C4-2B (cell line): Measurements from ENCODE around the gene DLK2.

Source experiments
- ZFX ChIP-seq: fragments of 450-650 bp; IDR thresholded peaks from 2 replicates; pipeline ENCODE4 v1.6.1; 2017
- TF ChIP-seq, protein P1 (sequence below): fragments of 450-650 bp; conservative IDR thresholded peaks from 2 replicates; pipeline ENCODE4 v1.5.1; 2017; ENCODE audit warnings: mild to moderate bottlenecking

DNA sequence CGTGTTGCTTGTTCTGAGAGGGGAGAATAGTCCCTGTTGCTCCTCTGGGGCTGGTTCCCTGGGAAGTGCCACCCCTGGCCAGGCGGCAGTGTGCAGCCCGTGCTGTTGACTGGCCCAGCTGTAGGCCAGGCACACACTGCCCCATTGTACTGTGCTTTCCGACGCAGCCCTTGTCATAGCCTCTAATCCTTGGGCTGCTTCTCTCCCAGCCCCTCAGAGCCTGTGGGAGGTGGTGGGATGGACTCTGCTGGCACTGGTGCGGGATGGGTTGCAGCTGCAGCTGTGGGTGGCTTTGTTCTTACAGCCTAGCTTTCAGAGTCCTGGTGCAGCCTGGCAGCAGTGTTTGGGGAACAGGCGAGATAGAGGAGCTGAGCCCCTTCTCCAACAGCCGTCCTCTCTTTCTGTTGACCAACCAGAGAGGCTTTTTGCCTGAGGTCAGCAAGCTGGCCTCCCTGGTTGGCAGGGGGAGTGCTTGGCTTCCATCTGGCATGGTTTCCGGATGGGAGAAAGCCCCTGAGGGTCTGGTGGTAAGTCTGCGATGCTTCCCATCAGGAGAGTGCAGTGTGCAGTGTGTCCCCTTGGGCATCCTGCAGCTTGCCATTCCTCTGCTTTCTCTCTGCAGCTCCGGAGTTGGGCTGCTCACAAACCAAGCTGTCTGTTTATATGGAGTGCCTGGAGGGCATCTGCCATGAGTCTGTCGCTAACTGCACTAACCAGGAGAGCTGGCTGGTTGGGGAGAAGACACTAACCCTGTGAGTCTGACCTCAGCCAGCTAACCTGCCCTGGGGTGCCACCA lies 34.1 kb upstream of the DLK2 start:
- TF ChIP-seq, protein P1, sequence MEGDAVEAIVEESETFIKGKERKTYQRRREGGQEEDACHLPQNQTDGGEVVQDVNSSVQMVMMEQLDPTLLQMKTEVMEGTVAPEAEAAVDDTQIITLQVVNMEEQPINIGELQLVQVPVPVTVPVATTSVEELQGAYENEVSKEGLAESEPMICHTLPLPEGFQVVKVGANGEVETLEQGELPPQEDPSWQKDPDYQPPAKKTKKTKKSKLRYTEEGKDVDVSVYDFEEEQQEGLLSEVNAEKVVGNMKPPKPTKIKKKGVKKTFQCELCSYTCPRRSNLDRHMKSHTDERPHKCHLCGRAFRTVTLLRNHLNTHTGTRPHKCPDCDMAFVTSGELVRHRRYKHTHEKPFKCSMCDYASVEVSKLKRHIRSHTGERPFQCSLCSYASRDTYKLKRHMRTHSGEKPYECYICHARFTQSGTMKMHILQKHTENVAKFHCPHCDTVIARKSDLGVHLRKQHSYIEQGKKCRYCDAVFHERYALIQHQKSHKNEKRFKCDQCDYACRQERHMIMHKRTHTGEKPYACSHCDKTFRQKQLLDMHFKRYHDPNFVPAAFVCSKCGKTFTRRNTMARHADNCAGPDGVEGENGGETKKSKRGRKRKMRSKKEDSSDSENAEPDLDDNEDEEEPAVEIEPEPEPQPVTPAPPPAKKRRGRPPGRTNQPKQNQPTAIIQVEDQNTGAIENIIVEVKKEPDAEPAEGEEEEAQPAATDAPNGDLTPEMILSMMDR, result no peak
- TF ChIP-seq ZFX, result no peak
